Breast epithelium (tissue), 4 donors: ENCODE results near the gene CBX8. TPM values are rescaled to one million over a fixed set of nuclear protein-coding genes. Genes with fewer than 3 reads are reported as not detected.

ENCODE experiments used
- DNase-seq, 2 donors: peaks; one replicate each; pipeline ENCODE4 v3.0.0-alpha.2; 2019; ENCODE audit warnings: low spot score in 2 of 2
- H3K27ac ChIP-seq, 2 donors: fragments of 200-600 bp; sonication (generic) in 1 of 2; one replicate each; pipeline ENCODE4 v1.5.1; 2016 to 2019; ENCODE audit warnings: mild to moderate bottlenecking in 1 of 2
- H3K27me3 ChIP-seq, 2 donors: fragments of 200-600 bp; sonication (generic) in 1 of 2; one replicate each; pipeline versions ENCODE4 v1.5.1 to v1.6.0; 2017 to 2019; ENCODE audit warnings: control low read depth in 1 of 2, mild to moderate bottlenecking in 1 of 2
- H3K36me3 ChIP-seq: fragments of 200-600 bp; one replicate; pipeline ENCODE4 v1.5.1; 2019
- H3K4me1 ChIP-seq, 2 donors: fragments of 200-600 bp; sonication (generic); one replicate each; pipeline ENCODE4 v1.5.1; 2016 to 2019; ENCODE audit warnings: control low read depth in 1 of 2
- H3K4me3 ChIP-seq, 3 donors: fragments of 200-600 bp; sonication (generic); 1 replicate in 2 of 3; 2 replicates in 1 of 3; pipeline ENCODE4 v1.5.1; 2016 to 2019; ENCODE audit warnings: mild to moderate bottlenecking in 3 of 3, moderate library complexity in 2 of 3
- H3K9me3 ChIP-seq, 2 donors: fragments of 200-600 bp; sonication (generic) in 1 of 2; one replicate each; pipeline ENCODE4 v1.5.1; 2016 to 2019; ENCODE audit warnings: control low read depth in 1 of 2
- POLR2A ChIP-seq: fragments of 450-650 bp; IDR thresholded peaks from one replicate; pipeline ENCODE4 v1.6.1; 2016; ENCODE audit warnings: antibody characterized with exemption, mild to moderate bottlenecking, moderate library complexity
- POLR2AphosphoS5 ChIP-seq, 3 donors: sonication (generic); formaldehyde crosslinking; IDR thresholded peaks; one replicate each; pipeline ENCODE4 v1.6.1; 2017; ENCODE audit warnings: antibody characterized with exemption in 3 of 3
- intact Hi-C: fragments of 100-400 bp; cut with DNase I; formaldehyde crosslinking; loops from one replicate; pipeline ENCODE4 v1.15.1; 2023; ENCODE audit warnings: low total_unique reads
- total RNA-seq, 3 donors: library from RNA; depleted of rRNA; stranded (reverse); fragments of >200 nt; gene quantifications; one replicate each; pipeline ENCODE4 v1.1.0, GENCODE V29; 2016
- TF ChIP-seq, protein P1 (sequence below), 3 donors: fragments of 450-650 bp; IDR thresholded peaks; one replicate each; pipeline ENCODE4 v1.5.1; 2016 to 2017; ENCODE audit warnings: antibody characterized with exemption in 3 of 3, mild to moderate bottlenecking in 3 of 3, moderate library complexity in 3 of 3

CBX8 gene
- total RNA-seq, 3 donors from 2014 or later: 1.9 to 9.2 (median 6.7) TPM

DNA sequence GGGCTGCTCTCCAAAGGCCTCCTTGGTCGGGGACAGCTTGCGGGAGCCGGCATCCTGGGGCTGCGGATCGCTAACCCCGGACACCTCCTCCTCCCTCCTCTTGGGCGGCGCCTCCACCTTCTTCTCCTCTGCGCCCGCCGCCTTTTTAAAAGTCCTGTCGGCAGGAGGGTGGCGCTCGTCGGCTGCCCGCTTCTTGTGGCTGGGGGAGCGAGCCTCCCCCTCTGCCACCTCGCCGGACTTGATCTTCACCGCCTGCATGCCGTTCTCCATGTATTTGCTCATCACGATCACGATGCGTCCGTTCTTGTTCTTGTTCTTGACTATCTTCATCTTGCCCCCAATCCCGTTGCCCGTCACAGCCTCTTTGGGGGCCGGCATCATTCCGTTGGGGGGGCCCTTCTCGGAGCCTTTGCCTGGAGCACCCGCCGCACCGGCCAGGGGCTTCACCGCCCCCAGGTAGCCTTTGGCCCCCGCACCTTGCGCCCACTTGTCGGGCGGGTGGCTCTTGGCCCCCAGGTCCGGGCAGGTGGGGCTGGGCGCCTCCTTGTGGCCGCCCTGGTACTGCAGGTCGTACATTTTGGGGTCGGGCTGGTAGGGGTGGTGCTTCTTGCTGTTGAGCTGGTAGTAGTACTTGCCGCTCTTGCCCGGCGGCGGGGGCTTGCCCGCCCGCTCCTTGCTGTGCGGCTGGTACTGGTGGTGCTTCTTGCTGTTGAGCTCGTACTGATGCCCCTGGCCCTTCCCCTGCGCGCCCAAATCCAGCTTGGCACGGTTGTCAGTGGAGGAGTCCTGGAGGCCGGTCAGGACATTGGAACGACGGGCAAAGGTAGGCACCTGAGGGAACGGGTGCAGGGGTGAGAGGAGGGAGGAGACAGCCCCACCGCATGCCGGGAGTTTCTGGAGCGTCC lies 37.9 kb upstream of the CBX8 start:
- Histone ChIP-seq H3K27ac (no peak overlapping the region), H3K4me3 (peak overlapping the region in 1 of 3 donors; percentile 15), H3K36me3 (no peaks in the 10 kb centered on the region), H3K27me3 (peaks cover 0 to under 1% of the 10 kb centered on the region in 2 donors), H3K9me3 (no peaks in the 10 kb centered on the region), H3K4me1 (peaks cover 25 to 42% of the 10 kb centered on the region in 2 donors)
- TF ChIP-seq POLR2A (no peak), POLR2AphosphoS5 (IDR thresholded peaks at IDR 0.05) (no peak)
- TF ChIP-seq, protein P1, sequence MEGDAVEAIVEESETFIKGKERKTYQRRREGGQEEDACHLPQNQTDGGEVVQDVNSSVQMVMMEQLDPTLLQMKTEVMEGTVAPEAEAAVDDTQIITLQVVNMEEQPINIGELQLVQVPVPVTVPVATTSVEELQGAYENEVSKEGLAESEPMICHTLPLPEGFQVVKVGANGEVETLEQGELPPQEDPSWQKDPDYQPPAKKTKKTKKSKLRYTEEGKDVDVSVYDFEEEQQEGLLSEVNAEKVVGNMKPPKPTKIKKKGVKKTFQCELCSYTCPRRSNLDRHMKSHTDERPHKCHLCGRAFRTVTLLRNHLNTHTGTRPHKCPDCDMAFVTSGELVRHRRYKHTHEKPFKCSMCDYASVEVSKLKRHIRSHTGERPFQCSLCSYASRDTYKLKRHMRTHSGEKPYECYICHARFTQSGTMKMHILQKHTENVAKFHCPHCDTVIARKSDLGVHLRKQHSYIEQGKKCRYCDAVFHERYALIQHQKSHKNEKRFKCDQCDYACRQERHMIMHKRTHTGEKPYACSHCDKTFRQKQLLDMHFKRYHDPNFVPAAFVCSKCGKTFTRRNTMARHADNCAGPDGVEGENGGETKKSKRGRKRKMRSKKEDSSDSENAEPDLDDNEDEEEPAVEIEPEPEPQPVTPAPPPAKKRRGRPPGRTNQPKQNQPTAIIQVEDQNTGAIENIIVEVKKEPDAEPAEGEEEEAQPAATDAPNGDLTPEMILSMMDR (IDR thresholded peaks at IDR 0.05): peak; percentile 22 to 64 (median 57)
- intact Hi-C loops: loop anchor here (5.0 kb wide), 1 partner anchor 1552 kb away; no protein-coding TSS in a partner anchor
- DNase-seq: no peak

DNA sequence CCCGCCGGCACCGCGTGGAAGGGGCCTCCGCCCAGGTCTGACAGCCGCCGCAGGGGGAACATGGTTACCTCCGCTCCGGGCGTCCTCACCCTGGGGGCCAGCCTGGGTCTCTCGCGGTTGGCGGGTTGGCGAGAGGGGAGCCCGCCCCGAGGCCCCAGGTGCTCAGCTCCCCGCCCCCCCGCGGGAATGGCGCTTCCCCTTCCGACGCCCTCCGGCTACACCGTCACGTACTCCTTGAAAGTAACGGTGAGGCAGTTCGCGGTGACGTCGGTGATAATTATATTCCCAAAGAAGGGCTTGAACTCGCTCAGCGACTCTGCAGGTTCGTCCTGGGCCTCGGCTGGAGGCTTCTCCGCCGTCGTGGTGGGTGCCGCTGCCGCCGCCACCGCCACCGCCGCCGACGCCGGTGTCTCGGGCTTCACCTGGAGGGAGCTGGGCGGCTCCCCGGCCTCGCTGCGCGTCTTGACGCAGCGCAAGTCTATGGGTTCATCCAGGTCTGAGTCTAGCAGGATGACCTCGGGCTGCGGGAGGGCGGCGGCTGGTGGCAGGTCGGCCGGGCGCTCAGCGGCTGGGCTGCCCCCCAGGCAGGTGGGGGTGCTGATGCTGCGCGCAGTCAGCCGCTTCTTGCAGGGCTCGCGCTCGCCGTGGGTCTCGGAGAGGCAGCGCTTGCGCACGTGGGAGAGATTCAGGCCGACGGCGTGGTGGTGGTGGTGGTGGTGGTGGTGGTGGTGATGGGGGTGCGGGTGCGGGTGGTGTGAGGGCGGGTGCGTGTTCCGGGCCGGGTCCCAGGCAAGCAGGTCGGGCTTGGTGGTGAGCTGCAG lies 37.1 kb upstream of the CBX8 start:
- H3K36me3 ChIP-seq: no peaks in the 10 kb centered on the region
- H3K27ac ChIP-seq: no peak overlapping the region
- TF ChIP-seq, protein P1 (IDR thresholded peaks at IDR 0.05): no peak
- TF ChIP-seq POLR2A (no peak), POLR2AphosphoS5 (IDR thresholded peaks at IDR 0.05) (no peak)
- H3K27me3 ChIP-seq: no peaks in the 10 kb centered on the region
- H3K4me3 ChIP-seq: no peak overlapping the region
- intact Hi-C loops: no loop called here
- H3K4me1 ChIP-seq: peaks cover 28 to 41% of the 10 kb centered on the region in 2 donors
- H3K9me3 ChIP-seq: no peaks in the 10 kb centered on the region
- no peak for DNase-seq

GRCh38 chr17:79833110-79833450 lies 36.2 kb upstream of the CBX8 start:
- H3K4me3 ChIP-seq: peak overlapping the region in 1 of 3 donors; percentile 47
- intact Hi-C loops: no loop called here
- H3K27me3 ChIP-seq: no peaks in the 10 kb centered on the region
- DNase-seq: no peak
- H3K36me3 ChIP-seq: no peaks in the 10 kb centered on the region
- no peak overlapping the region for H3K27ac ChIP-seq
- peaks cover 26 to 40% of the 10 kb centered on the region in 2 donors for H3K4me1 ChIP-seq
- no peaks in the 10 kb centered on the region for H3K9me3 ChIP-seq
- TF ChIP-seq POLR2AphosphoS5 (IDR thresholded peaks at IDR 0.05): no peak
- no peak for TF ChIP-seq POLR2A
- TF ChIP-seq, protein P1 (IDR thresholded peaks at IDR 0.05): no peak

DNA sequence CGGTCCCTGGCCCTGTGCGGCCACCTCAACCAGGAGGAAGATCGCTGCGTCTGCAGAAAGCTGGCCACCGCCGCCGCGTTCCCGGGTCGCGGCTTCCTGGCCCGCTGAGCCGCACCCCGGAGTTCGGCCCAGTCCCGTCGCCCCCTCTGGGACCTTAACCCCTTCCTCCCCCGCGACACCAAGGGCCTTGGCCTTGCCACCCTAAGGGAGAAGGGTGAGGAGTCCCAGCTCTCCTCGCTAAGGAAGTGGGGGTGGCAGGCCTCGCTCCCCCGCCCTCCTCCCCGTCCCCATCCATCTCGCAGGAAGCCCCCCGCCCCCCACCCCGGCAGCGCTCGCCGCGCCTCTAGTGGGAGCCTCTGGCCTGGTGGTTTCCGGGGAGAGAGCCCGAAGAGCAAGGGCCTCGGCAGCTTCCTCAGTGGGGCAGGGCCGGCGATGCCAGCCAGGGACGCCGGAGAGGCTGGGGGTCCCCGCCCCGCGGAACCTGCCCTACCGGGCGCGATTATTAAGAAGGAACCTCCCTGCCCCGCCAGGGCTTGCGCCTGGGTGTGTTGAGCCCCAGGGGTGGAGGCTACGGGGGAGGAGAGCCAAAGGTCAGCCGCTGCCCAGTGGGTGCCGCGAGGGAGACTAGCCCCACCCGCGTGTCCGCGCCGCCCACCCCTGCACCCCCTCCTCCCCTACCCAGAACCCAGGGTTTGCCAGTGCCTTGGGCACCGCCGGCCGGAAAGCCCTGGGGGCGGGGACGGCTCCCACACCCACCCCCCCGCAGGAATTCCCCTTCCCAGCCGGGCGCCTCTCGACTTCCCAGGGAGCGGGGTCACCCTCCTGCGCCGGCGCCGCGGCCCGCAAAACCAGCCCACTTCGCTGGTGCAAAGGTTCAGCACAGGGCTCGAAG lies 35.6 kb upstream of the CBX8 start:
- H3K4me1 ChIP-seq: peaks cover 20 to 34% of the 10 kb centered on the region in 2 donors
- no peaks in the 10 kb centered on the region for H3K36me3 ChIP-seq
- H3K27me3 ChIP-seq: no peaks in the 10 kb centered on the region
- no peak for DNase-seq
- peak overlapping the region; percentile 60 to 78 for H3K27ac ChIP-seq
- intact Hi-C loops: no loop called here
- no peaks in the 10 kb centered on the region for H3K9me3 ChIP-seq
- TF ChIP-seq, protein P1 (IDR thresholded peaks at IDR 0.05): no peak
- TF ChIP-seq POLR2A (no peak), POLR2AphosphoS5 (IDR thresholded peaks at IDR 0.05) (no peak)
- H3K4me3 ChIP-seq: peak overlapping the region; percentile 22 to 47 (median 30)
